ENCODE data around the gene UAP1L1.

- TF ChIP-seq CTCF (IDR thresholded peaks at IDR 0.05; ENCODE audit: control extremely low read depth in 1 of 3, insufficient read depth in 1 of 3, low read depth in 1 of 3, low read length in 3 of 3) (no peak), YY1 (IDR thresholded peaks at IDR 0.05; ENCODE audit: low read depth, low read length) (no peak), BACH1 (IDR thresholded peaks at IDR 0.05; ENCODE audit: low read length) (no peak), GABPA (IDR thresholded peaks at IDR 0.05; ENCODE audit: borderline replicate concordance, insufficient read depth, low read length) (no peak), ASH2L (IDR thresholded peaks at IDR 0.05; ENCODE audit: low read length) (no peak), PHF8 (conservative IDR thresholded peaks at IDR 0.05; ENCODE audit: low read depth, low read length) (no peak), KDM5A (IDR thresholded peaks at IDR 0.05; ENCODE audit: low read length) (no peak), POLR2AphosphoS5 (IDR thresholded peaks at IDR 0.05; ENCODE audit: low read depth, low read length) (no peak), SIX5 (IDR thresholded peaks at IDR 0.05; ENCODE audit: low read depth, low read length) (no peak), RAD21 (IDR thresholded peaks at IDR 0.05 in 1 of 2, conservative IDR thresholded peaks at IDR 0.05 in 1 of 2; ENCODE audit: low read depth in 2 of 2, low read length in 2 of 2) (no peak), SRF (IDR thresholded peaks at IDR 0.05; ENCODE audit: low read depth, low read length) (no peak), MAFK (IDR thresholded peaks at IDR 0.05; ENCODE audit: low read depth, low read length) (no peak)
Measured at GRCh38 chr9:137117269-137117731, 40.0 kb downstream of the UAP1L1 start.
